NCI-H446 treated with DMSO at 0.1 percent for 48 hours (cell line): ENCODE data around the gene ANKRD61.
"Not testable (repeated sequence)": the region's sequence is repeated elsewhere in the genome, so short reads cannot be mapped to it uniquely, and the experiment has no call there.

Experiments
- DNase-seq: peaks from one replicate; lab custom pipeline; 2025; lab: John Stamatoyannopoulos, UW

The ANKRD61 gene

GRCh38 chr7:6031567-6031966 lies 391 bp downstream of the ANKRD61 start:
- no peak for DNase-seq

GRCh38 chr7:6032167-6032566 lies 991 bp downstream of the ANKRD61 start:
- no peak for DNase-seq

- no peak for DNase-seq
Observed at GRCh38 chr7:6032641-6033040, 1.5 kb downstream of the ANKRD61 start.

- DNase-seq = no peak
Observed at GRCh38 chr7:6035165-6035564, 4.0 kb downstream of the ANKRD61 start.

- DNase-seq = no peak
Observed at GRCh38 chr7:6035686-6036085, 4.5 kb downstream of the ANKRD61 start.

- DNase-seq = no peak
Observed at GRCh38 chr7:6049780-6050179, 18.6 kb downstream of the ANKRD61 start.

- DNase-seq = not testable (repeated sequence)
Observed at GRCh38 chr7:6051185-6051584, 20.0 kb downstream of the ANKRD61 start.

GRCh38 chr7:6056616-6057015 lies 25.4 kb downstream of the ANKRD61 start:
- DNase-seq = no peak

GRCh38 chr7:6057316-6058129 lies 26.3 kb downstream of the ANKRD61 start:
- DNase-seq = no peak

GRCh38 chr7:6059941-6060340 lies 28.8 kb downstream of the ANKRD61 start:
- not testable (repeated sequence) for DNase-seq

GRCh38 chr7:6071406-6071805 lies 40.2 kb downstream of the ANKRD61 start:
- DNase-seq = no peak

- no peak for DNase-seq
Observed at GRCh38 chr7:6074612-6075380, 43.6 kb downstream of the ANKRD61 start.

GRCh38 chr7:6078548-6078947 lies 47.4 kb downstream of the ANKRD61 start:
- no peak for DNase-seq

GRCh38 chr7:6083047-6083446 lies 51.9 kb downstream of the ANKRD61 start:
- not testable (repeated sequence) for DNase-seq
